Suppressor macrophage (primary cell): ENCODE results near the gene HSPA1A.

ENCODE experiments used
- DNase-seq, 4 experiments: peaks; one replicate each; pipeline ENCODE4 v3.0.0-alpha.2; 2020 to 2022

Gene HSPA1A

GRCh38 chr6:31865205-31866118, 50.1 kb downstream of the HSPA1A start:
- DNase-seq, result peak in 1 of 4 experiments; percentile 11
